ENCODE results near the gene TMEM258. TPM values are rescaled to one million over a fixed set of nuclear protein-coding genes. Genes with fewer than 3 reads are reported as not detected.

TMEM258 gene
- total and polyA plus RNA-seq, 9 of the 15 experiments (the other 6 are each of a cell fraction or from before 2014, with no cell fraction given): 97.2 to 856 (median 231) TPM

- TF ChIP-seq HDAC1 (IDR thresholded peaks at IDR 0.05) (peak in 1 of 2 experiments; percentile 82; a peak in 2 of 4 replicates), ZNF124 (CRISPR knock-in tag; IDR thresholded peaks at IDR 0.05) (no peak), DDX20 (tag; IDR thresholded peaks at IDR 0.05; ENCODE audit: low read depth) (no peak), SAP30 (IDR thresholded peaks at IDR 0.05; ENCODE audit: borderline replicate concordance, insufficient read depth, low read depth, low read length, poor library complexity, severe bottlenecking) (peak; percentile 89), MBD2 (IDR thresholded peaks at IDR 0.05; ENCODE audit: borderline replicate concordance, low read depth) (peak; percentile 85), ZNF384 (IDR thresholded peaks at IDR 0.05; ENCODE audit: low read depth, low read length) (no peak), SMAD2 (IDR thresholded peaks at IDR 0.05; ENCODE audit: low read depth, low read length) (no peak), POLR2A (conservative IDR thresholded peaks at IDR 0.05) (peak; percentile 94), MYBL2 (IDR thresholded peaks at IDR 0.05; ENCODE audit: low read depth) (no peak), MYBL2 (CRISPR knock-in tag; IDR thresholded peaks at IDR 0.05; ENCODE audit: borderline replicate concordance) (no peak), CBX5 (IDR thresholded peaks at IDR 0.05; ENCODE audit: borderline replicate concordance, low read depth) (no peak), CHAMP1 (IDR thresholded peaks at IDR 0.05) (no peak), MCM5 (IDR thresholded peaks at IDR 0.05; ENCODE audit: low read depth) (no peak), ARID3A (IDR thresholded peaks at IDR 0.05; ENCODE audit: borderline replicate concordance, low read depth, low read length) (no peak), NR3C1 (CRISPR knock-in tag; IDR thresholded peaks at IDR 0.05) (no peak), GMEB1 (CRISPR knock-in tag; IDR thresholded peaks at IDR 0.05) (peak; percentile 68), ZFPM2 (CRISPR knock-in tag; IDR thresholded peaks at IDR 0.05) (0 out of 2 replicates have a peak, but pooled peaks have one; percentile 39), ZBTB34 (CRISPR knock-in tag; IDR thresholded peaks at IDR 0.05) (no peak), ELF1 (tag; IDR thresholded peaks at IDR 0.05) (peak; percentile 96), ARNT (IDR thresholded peaks at IDR 0.05) (peak in 1 of 2 experiments; percentile 96; a peak in 2 of 4 replicates)
Observed at GRCh38 chr11:61792310-61793082, at the start of gene TMEM258, which contains the start of gene FEN1 (continued).

All from K562 (cell line).